NK-92 (cell line): Measurements from ENCODE around the gene FOXN3.

Source experiments
- DNase-seq: peaks from one replicate; lab custom pipeline; 2025; ENCODE audit not compliant: unreplicated experiment; lab: John Stamatoyannopoulos, UW

FOXN3 gene

DNA sequence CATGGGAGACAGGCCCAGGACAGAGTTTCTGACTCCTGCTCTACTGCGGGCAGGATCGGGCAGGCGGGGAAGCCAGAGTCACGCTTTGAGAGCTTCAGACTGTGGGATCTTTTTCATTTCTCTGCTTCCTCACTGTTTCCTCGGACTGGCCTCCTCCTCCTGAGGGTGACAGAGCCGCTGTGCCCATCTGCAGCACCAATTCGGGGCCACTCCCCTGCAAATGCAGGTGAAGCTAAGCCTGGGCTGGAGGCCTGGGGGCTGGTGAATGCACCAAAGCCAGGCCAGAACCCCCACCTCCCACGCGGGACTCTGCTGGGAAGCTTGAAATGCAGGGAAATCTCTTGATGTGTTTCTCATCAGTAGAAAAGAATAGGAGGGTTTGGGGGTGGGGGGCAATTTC lies 77.5 kb downstream of the FOXN3 start:
- DNase-seq = no peak

DNA sequence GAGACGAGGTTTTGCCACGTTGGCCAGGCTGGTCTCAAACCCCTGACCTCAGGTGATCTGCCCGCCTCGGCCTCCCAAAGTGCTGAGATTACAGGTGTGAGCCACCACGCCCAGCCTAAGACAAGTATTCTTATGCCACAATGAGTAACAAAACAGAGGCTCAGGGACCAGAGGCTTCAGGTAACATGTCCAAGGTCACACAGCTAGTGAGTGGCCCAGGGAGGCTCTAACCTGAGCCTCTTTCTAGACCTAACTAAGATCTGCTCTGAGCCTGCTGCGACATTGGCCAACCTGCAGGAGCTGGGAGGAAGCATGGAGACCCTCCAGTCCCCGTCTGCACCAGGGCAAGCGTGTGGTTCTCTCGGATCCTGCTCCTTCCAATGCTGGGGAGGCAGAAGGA lies 77.9 kb downstream of the FOXN3 start:
- DNase-seq = no peak

DNA sequence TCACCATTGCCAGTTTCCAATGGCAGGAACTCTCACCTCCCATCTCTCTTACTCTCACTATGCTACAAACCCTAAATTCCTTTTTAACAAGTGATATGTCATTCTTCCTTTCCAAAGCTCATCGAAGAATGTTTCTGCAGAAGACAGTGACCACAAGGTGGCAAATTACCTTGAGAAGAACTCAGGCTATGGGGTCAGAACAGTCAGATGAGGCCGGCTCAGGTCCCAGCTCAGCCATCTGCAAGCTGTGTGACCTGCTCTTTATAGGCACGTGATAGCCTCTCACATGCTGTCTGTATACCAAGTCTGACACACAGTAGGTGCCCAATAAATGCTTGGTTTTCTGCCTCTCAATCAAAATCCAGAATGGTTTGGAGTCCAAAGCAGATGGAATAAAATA lies 80.7 kb downstream of the FOXN3 start:
- no peak for DNase-seq

DNA sequence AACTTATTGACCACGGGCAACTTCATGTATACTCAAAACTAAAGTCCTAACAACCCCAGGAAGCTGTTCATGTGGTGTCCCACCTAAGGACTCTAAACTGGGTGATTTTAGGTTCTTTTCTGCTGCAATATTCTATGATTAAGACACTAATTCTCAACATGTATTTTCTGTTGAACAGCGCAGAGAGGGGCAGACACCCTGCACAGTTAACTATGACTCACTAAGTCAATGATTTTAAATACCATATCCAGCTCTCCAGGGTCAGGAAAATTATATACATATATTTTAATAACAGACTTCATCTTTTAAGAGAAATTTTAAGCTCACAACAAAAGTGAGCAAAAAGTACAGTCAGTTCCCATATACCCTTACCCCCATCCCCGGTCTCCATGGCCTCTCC lies 85.0 kb downstream of the FOXN3 start:
- DNase-seq = no peak

DNA sequence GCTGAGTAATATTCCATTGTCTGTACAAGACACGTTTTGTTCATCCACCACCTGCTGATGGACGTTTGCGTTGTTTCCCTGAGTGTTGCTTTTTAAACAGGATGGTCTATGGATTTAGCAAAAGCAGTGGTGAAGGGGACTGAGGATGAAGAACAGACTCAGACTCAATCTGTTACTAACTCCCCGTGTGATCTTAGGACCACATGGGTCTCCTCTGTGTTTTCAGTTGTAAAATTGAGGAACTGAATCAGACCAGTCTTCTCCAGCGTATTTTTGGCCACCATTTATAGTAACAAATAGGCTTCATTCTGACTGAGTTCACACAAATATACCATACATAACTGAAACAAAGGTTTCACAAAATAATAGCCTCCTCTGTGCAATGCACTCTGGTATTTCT lies 85.6 kb downstream of the FOXN3 start:
- no peak for DNase-seq

DNA sequence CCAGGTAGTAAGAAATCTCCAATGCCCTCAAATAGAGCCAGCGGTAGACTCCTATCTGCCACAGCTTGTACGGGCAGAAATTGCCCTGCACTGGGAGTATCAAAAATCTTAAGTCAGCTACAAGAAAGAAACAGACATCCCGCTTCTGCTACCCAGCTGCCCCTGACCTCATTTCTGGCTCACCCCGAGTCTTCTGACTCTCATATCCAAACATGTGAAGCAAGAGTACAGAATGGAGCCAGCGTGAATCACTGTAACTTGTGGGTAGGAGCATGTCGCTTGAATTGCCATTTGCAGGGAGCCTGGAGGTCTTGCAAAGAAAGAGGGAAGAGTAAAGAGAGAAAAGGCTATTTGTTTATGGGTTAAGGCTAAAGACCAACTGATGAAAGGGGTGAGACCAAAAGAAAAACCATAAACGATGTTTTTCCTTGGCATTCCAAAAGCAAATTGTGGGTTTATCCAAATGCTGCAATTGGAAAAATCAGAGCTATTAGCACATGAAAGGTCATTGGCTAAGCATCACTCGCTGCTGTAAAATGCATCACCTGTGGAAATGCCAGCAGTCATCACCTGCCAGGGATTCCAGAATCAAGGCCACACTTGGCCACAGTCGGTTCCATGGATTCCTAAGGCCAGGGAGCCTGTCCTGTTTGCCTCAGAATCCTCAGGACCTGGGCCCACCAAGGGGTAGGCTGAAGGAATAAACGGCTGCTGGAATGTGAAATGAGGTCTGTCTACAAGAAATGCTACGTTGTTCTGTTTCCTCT lies 86.6 kb downstream of the FOXN3 start:
- no peak for DNase-seq

DNA sequence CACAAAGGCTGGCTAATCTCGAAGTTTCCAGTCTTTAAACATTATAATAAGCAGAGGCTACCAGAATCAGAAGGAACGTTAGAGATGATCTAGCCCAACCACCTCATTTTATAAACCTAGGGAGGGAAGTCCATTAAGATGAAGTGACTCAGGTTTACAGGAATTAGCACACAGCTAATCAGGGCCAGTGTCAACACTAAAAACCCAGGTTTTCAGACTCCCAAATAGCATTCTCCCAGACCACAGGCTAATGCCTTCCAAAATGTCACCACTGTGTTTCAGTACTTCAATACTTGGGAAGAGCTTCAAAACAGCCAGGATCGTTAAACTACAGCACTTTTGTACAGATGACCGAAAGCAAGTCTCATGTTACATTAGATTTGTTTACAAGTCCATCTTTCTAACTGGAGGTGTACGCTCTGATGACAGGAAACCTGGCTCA lies 89.2 kb downstream of the FOXN3 start:
- no peak for DNase-seq

DNA sequence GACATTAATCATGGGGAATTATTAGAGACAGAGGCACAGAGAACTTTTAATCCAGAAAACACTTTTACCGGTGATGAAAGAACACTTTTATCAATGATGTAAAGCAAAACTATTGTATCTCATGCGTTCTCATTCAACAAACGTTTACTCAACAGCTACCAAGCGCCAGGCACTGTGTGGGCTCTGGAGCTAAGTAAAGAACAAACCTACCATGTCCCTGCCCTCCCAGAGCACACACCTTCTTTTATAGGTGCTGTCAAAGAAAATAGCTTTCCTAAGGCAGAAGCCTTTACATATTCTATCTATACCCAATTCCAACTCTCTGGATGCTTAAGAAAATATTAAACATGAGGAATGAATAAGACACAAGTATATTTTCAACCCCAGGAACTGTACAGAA lies 91.1 kb downstream of the FOXN3 start:
- DNase-seq = no peak

DNA sequence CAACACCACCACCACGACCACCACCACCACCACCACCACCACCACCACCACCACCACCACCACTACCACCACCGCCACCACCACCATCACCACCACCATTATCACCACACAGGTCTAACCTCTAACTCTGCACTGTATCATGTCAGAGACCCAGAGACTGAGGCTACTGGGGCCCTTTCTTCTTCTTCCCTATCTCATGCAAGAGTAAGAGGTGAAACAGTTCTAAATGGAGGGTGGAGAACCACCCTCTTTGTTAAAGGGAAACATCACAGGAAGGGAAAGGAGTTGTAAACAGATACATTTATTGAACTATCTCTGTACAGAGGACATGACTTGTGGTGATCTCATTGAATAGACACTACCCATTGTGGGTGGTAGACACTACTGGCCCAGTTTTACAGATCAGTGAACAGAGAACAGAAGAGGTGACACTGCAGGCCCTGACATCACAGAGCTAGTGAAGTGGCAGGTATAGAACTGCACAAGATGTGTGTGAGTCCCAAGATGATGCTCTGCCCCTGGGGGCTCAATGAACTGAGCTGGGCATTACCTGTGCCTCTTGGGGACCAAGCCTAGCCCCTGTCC lies 91.6 kb downstream of the FOXN3 start:
- no peak for DNase-seq

DNA sequence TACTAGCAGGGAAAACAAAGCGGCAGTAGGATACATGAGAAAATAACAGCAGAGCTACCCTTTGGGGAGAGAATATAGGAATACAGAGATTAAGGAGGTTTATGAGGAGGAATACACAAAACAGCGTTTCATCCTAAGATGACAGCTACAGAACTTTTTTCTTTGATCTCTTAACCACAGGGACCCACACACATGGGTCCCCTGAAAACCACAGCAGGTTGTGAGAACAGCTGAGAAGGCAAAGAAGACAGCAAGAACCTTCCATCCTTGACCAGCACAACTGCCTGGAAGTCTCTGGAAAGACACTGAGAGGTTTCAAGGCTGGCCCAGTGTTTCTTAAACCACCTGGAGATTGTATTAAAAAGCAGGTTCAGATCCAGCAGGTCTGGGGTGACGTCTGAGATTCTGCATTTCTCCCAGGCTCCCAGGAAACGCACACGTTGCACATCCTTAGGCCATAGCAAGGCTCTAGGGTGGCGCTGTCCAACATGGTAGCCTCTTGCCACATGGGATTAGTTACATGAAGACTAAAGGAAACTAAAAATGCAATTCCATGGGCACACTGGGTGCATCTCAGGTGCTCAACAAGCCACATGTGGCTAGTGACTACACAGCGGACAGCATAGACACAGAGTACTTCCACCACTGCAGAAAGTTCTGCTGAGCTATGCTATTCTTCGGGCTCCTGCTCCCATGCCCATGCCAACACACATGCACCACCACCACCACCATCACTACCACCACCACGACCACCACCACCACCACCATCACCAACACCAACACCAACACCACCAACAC lies 92.3 kb downstream of the FOXN3 start:
- no peak for DNase-seq

DNA sequence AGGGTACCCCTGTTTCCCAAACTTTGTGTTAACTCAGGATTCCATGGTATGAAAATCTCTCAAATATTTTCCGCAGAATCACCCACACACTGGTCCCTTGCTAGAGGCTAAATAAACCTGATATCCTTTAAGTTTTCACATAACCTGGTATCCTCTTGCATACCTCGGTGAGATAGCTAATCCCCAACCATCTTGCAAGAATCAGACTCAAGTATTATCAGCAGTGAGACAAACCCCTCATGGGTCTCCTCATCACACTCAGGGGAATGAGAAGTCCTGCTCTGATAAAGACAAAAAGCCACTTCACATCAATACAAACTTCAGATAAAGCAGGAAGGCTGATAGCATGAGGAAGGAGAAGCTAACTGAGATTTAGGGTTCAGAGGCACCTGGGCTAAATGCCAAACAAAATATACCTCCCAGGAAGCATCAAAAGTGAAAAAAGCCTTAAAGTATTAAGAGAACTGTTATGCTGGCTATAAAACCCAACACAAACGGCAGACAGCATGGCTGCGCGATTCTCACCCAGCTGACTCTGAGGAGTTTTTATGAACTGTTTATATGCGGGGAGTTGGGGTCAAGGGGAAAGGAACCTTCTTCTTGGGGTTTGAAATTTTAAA lies 96.5 kb downstream of the FOXN3 start:
- no peak for DNase-seq

DNA sequence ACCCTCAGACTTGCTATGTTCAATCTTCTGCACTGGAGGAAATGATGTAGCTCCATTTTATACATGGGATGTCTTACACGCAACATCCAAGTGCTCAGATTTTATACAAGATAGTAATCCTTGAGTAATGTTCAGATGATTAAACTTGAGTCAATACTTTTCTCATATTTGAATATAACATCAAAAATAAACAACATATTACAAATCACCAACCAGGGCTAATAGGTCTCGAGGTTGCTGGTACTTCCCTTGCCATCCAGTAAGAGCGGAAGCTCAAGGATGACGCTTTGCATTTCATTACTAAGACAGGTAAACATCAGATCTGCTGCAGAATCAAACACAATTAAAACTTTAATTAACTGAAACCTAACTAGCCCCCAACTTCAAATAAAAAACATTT lies 97.3 kb downstream of the FOXN3 start:
- no peak for DNase-seq

DNA sequence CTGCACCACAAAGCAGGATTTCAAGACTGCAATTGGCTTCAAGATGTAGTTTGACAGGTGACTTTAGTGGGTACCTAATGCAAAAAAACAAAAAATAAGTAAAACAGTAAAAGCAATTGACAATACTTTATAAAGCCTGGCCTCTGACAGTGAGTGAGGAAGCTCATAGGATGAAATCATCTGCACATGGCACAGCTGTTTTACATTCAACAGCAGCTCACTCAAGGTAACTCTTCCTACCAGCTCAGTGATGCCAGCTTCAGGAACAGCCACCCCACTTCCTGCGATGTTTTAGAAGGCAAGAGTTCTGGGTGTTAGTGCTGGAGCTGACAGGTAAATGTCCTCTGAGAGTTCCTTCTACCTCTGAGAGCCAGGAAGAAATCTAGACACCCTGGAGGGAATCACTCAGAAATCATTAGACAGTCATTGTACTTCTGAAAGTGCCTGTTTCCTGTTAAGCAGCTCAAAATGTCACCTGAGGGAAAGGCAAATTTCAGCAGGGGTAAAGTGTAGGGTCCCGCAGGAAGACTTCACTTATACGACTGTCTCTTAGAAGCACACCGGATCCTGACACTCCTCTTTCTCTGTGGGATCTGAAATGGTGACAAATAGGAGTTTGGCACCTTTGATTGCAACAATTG lies 99.9 kb downstream of the FOXN3 start:
- no peak for DNase-seq

DNA sequence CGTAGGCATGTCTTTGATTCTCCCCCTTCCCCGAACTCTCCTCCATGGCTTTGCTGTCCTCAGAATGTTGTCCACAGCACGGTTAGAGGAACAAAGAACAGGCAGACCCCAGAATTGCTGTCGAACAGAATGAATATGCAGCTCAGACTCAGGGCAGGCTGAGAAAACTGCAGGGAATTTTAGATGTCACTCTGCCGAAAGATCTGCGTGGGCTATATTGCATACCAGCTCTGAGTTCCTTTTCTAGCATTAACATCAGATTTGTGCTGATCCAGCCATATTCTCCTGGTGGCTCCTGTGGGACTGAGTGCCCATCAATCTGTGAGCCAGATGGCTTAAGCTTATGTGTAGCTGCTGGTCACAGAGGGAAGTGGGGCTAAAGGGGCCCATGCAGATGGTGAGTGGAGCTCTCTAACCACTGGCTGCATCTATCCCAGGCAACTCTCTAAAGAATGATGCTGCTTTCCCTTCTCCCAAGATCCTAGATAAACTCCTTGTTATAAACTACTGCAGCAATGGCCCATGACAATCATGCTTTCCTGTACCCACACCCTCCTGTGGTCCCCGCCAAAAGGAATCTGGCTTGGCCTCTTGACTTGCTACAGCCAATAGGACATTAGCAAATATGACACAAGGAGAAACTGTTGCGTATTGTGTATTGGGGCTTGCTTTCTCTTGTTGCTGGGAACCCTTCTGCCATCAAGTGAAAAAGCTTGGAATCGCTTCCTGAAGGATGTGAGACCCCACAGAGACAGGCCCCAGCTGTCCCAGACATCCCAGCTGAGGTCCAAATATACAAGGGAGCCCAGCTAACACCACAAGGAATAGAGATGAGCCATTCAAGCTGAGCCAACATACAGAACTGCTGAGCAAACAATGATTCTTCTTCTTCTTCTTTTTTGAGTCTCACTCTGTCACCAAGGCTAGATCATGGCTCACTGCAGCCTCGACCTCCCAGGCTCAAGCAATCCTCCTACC lies 101.3 kb downstream of the FOXN3 start:
- DNase-seq = no peak

DNA sequence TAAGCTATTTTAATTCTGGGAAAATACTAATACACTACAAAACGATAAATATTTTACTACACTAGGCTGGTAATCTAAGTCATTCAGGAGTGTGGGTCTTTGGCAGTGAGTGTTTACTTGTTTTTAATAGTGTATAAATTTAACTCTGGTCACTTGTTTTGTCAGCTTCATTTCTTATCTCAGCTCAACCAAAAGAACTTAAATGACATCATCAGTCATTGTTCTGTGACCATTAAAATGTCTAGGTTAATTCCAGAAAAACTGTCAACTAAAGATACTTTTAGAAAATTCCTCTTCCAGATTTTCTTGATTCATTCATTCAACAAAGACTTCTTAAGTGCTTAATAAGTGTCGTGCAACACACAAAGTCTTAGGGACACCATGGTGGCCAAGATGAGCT lies 102.8 kb downstream of the FOXN3 start:
- DNase-seq = no peak

DNA sequence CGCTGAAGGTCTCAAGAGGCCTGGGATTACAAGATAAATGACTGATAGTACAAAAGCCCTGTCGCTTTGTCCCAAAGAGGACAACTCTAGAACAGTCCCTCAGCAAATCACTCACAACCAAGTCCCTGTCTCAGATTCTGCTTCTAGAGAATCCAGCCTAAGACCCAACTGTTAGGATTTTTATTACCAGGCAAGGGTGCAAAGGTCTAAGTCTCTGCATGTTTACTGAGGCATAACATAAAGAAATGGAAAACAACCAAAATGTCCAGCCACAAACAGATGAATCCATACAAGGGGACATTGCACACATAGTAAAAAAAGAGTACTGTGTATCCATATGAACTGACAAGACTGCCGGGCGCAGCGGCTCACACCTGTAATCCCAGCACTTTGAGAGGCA lies 104.1 kb downstream of the FOXN3 start:
- no peak for DNase-seq

DNA sequence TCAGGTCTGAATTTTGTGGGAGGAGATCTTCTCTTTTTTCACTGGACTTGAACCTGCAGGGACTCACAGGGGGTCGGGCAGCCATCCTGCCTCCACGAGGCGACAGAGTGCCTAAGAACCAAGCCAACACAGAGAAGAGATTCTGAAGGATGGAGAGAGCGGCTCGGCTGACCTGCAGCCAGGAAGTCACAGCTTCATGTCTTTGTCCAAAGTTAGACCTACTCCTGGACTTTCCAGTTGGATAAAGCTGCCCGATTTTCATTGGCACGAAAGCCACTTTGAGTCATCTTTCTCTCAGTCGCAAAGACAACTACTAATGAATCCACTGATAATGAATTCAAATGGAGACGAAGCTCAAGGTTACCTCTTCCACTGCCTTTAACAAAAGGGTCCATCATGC lies 106.8 kb downstream of the FOXN3 start:
- no peak for DNase-seq

DNA sequence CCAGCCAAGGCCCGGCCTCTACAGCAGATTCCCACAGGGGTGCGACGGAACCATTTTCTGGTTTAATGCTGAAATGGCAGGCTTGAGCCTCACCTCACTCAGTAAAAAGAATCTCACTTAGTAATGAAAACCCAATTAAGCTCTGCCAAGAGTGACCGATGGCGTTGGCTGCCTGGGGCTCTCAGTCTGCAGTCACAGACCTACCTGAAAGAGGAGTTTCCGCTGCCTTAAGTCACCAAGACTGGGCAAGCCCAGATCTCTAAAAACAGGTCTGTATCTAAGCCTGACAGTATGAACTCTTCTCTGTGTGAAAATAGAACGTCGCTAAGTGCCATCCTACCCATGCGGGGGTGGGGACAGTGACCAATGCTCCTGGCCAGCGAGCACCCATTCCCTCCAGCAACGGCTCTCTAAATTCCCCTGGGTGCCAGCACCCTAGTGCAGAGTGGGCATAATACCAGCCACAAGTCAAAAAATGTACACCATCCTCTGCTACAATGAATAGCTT lies 107.3 kb downstream of the FOXN3 start:
- no peak for DNase-seq

DNA sequence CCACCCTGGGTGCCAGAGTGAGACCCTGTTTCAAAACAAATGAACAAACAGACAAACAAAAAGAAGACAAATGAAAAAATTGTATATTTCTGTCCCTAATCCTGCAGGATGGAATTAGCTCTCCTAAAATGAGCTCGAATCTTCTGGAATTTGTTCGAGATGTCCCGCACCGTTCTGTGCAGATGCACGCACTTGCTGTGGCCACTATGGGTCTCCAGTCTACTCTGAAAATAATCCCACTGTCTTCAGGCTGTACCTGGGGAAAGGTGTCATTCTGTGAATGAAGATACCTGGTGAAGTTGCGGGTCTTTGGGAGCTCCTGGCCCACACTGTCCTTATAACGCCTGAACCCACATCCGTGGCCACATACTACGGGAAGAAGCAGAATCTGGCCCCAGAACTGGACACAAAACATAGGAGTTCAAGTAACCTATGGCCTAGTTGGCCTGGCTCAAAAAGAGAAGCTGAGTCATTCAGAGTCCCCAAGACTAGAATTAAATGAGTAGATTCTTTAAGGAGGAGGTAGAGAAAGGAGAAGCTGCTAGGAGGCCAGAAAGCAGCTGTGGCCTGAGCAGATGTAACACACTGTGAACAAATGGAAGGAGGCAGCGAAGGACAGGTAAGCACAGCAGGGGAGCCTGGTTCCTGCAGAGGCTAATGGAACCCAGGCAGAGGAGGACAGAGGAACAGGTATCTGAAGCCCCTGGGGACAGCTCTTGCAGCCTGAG lies 108.6 kb downstream of the FOXN3 start:
- no peak for DNase-seq
